ENCODE results near the gene ATP2B1.

DNA sequence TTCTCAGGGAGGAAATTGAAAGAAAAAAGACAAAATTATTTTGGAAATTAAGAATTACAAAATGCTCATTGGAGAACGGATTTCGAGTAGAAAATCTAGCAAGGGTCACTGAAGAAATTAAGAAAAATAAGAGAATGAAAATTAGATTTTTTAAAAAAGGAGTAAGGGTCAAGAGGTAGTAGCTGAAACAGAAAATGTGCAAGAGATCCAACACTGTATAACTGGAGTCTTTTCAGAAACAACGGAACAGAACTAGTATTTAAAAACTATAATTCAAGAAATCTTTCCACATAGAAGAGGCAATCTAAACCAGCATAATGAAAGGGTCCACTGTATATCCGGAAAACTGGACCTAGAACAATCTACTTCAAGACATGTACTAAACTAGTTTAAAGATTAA lies 28.2 kb downstream of the ATP2B1 start:
- no peak for TF ChIP-seq POLR2A (IDR thresholded peaks at IDR 0.05)
- TF ChIP-seq, protein P1, sequence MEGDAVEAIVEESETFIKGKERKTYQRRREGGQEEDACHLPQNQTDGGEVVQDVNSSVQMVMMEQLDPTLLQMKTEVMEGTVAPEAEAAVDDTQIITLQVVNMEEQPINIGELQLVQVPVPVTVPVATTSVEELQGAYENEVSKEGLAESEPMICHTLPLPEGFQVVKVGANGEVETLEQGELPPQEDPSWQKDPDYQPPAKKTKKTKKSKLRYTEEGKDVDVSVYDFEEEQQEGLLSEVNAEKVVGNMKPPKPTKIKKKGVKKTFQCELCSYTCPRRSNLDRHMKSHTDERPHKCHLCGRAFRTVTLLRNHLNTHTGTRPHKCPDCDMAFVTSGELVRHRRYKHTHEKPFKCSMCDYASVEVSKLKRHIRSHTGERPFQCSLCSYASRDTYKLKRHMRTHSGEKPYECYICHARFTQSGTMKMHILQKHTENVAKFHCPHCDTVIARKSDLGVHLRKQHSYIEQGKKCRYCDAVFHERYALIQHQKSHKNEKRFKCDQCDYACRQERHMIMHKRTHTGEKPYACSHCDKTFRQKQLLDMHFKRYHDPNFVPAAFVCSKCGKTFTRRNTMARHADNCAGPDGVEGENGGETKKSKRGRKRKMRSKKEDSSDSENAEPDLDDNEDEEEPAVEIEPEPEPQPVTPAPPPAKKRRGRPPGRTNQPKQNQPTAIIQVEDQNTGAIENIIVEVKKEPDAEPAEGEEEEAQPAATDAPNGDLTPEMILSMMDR (IDR thresholded peaks at IDR 0.05) = no peak
